ENCODE results near the gene MECR.

Gene MECR

GRCh38 chr1:29255134-29255666 lies 24.5 kb upstream of the MECR start:
- no peak for TF ChIP-seq CTCF (IDR thresholded peaks at IDR 0.05; ENCODE audit: low read depth, low read length)
- H3K4me3 ChIP-seq (replicated peaks in 1 of 2; ENCODE audit: low read depth in 2 of 2, low read length in 2 of 2): no peak overlapping the region
- no peak for DNase-seq (ENCODE audit: low read depth in 2 of 2)

- TF ChIP-seq CTCF (IDR thresholded peaks at IDR 0.05; ENCODE audit: low read depth, low read length): no peak
- no peak overlapping the region for H3K4me3 ChIP-seq (replicated peaks in 1 of 2; ENCODE audit: low read depth in 2 of 2, low read length in 2 of 2)
- no peak for DNase-seq (ENCODE audit: low read depth in 2 of 2)
Observed at GRCh38 chr1:29254346-29254745, 23.6 kb upstream of the MECR start.

- H3K4me3 ChIP-seq (replicated peaks in 1 of 2; ENCODE audit: low read depth in 2 of 2, low read length in 2 of 2): no peak overlapping the region
- no peak for DNase-seq (ENCODE audit: low read depth in 2 of 2)
- no peak for TF ChIP-seq CTCF (IDR thresholded peaks at IDR 0.05; ENCODE audit: low read depth, low read length)
Observed at GRCh38 chr1:29253180-29253579, 22.4 kb upstream of the MECR start.

GRCh38 chr1:29251164-29252124 lies 20.7 kb upstream of the MECR start:
- DNase-seq (ENCODE audit: low read depth in 2 of 2): no peak
- H3K4me3 ChIP-seq (replicated peaks in 1 of 2; ENCODE audit: low read depth in 2 of 2, low read length in 2 of 2): no peak overlapping the region
- TF ChIP-seq CTCF (IDR thresholded peaks at IDR 0.05; ENCODE audit: low read depth, low read length): no peak

- no peak for DNase-seq (ENCODE audit: low read depth in 2 of 2)
- no peak for TF ChIP-seq CTCF (IDR thresholded peaks at IDR 0.05; ENCODE audit: low read depth, low read length)
- no peak overlapping the region for H3K4me3 ChIP-seq (replicated peaks in 1 of 2; ENCODE audit: low read depth in 2 of 2, low read length in 2 of 2)
Observed at GRCh38 chr1:29249951-29250581, 19.3 kb upstream of the MECR start.

- no peak for TF ChIP-seq CTCF (IDR thresholded peaks at IDR 0.05; ENCODE audit: low read depth, low read length)
- H3K4me3 ChIP-seq (replicated peaks in 1 of 2; ENCODE audit: low read depth in 2 of 2, low read length in 2 of 2): no peak overlapping the region
- DNase-seq (ENCODE audit: low read depth in 2 of 2): peak in 1 of 2 donors; percentile 53
Observed at GRCh38 chr1:29249170-29249691, 18.5 kb upstream of the MECR start.

Measured in cardiac fibroblast (primary cell).